ENCODE data around the gene OMG.
"Not testable (repeated sequence)": the region's sequence is repeated elsewhere in the genome, so short reads cannot be mapped to it uniquely, and the experiment has no call there.

OMG gene

DNA sequence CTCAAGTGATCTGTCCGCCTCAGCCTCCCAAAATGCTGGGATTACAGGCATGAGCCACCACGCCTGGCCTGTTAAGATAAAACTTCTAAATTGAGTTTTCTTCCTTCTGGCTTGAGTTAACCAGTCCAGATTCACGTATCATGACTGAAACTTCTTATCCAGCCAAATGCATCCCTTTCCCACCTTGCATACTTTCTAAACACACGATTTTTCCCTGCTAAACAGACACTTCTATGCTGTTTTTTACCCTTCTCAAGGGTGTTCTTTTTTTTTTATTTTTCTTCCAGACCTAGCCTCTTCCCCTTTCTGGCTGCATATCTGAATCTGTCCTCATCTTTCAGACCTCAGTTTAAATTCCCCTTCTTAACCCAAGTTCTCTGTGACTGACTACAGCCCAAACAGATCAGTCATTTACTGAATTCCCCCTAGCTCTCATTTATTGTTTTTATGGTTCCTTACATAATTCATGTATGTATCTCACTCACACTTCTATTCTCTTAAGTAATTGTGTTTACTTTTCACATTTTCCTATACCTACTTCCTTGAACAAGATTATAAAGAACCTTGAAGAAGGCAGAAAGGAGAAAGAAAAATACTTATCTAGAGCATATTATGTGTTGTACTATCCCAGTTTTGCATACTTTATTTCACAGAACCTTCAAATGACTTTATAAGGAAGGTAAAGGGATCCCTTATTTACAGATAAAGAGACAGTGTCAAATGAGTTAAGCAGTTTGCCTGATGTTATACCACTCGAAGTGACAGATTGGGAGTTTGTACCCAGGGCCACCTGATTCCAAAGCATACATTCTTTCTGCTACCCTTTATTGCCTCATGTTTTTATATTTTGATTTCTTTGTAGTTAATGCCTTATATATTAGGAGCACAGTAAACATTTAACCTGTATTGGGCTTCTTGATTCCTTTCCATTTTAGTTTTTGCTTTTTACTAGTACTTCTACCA lies 11.6 kb upstream of the OMG start:
- no peak for DNase-seq

DNA sequence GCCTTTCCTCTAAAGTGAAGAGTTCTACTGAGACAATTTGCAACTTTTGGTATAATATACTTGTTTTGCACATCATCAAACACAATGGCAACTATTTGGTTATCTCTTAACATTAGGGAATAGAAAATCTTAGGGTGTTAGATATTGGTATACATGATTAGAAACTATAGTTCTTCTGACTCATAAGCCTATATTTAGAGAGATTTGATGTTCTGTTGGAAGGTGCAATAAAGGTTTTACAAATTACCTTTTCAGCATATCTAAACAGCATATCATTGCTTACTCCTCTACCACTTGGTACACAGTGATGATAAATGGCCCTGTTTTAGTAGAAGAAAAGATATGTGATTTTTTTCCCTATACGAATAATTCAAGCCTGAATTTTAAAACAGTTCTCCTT lies 10.6 kb upstream of the OMG start:
- no peak for DNase-seq

DNA sequence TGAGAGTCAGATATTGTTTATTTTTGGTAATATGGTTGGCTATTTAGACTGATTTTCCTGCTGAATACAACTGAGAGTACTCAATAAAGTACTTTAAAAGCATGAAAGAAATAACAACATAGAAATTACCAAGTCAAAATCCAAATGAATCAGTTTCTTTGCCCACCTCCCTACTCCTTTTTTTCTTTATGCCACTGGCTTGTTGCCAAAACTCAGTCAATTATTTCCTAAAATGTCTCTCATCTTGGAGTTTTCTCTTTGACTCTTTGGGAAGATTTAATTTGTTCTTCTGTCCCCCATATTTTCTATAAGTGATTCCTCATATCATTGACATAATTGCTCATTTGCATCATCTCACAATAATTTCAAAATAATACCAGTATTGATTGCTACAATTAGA lies 2.6 kb upstream of the OMG start:
- no peak for DNase-seq

DNA sequence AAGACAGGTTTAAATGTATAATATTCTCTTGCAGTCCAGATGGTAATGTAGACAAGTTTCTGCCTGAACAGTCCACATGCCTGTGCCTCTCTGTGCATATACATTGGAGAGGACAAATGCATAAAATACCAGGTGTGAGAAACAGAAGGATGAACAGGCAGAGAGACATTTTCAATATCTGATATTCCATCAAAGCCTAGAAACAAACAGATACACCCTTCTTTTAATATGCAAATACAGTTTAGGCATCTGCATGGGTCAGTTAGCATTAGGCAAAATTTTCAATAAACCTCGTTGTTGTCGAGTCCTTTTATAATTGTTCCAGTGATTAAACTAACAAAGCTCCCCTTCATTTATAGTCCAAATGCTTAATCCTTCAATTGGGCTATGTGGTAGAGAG lies 897 bp downstream of the OMG start:
- no peak for DNase-seq

DNA sequence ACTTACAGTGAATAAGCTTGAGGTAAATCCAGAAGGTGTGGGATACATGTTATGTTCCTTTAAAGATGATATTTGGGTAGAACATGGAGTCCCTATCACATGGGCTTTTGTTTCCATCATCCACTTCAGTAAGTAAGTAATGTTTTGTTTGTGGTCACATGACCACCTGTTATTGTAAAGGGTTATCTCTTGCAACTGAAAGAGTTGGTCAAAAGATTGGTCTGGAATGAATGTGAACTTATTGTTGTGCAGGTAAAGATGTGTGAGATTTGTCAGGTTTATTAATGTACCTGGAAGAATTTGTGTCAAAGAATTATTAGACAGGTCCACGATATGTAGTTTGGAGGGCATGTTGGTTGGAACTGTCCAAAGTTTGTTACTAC lies 1.6 kb downstream of the OMG start:
- DNase-seq = no peak

DNA sequence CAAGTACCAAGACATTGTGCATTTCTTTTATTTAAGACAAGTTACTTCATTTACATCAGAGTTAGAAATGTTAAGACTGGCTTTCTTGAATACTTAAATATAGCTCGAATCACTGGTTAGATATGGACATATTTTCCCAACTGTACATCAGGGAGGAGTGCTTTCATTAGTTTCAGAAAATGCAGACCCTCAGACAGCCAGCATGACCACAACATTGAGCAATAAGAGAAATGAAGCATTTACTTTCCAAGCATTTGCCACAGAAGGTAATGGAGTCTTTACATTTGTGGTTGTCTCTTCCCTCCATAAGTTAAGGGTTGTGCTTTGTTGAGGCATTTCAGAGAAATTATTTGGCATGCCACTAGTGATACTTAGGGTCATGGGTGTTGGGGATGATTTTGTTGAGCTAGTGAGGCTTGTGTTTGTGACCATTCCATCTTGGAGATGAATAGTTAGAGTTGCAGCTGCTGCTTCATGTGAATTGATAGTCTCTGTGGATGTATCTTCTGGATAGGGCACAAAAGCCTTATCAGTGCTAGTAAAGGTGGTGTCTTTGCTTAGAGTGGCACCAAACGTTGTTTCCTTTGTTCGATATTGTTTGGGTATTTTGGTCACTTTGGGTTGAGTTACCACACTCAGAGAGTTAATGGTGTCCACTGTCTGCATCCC lies 2.1 kb downstream of the OMG start:
- no peak for DNase-seq

DNA sequence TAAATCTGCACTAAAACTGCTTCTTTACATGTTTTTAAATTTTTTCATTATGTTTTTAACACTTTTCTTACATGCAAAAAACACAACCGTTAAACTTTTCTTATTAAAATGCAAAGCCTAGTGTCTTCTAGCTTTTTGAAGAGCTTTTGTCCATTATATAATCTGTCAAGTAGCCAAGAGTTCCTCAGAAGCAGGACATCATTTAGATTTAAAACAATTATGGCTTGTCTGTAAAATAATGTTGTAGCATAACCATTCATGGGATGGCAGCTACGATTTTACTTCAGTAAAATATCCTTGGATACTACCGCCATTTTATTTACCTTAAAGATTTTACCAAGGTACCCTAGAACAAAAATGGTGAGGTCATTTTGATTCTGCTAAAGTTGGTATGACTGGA lies 2.8 kb downstream of the OMG start:
- no peak for DNase-seq

DNA sequence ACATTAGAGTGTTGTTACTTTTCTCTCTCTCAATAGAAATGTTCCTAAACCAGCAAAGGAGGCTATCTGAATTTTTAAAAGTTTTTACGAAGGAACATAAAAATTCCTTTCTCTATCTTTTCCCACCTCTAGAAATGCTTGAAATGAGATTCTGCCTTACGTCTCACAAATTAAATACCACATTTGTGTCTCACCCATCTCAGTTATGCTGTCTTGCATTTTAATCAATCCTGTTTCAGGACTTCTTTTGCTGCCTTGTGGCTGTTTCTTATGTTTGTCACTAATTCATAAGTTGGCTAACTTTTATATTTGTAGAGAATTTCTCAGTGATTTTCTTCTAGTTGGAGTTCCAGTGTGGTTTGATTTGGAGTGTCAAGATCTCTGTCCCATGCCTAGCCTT lies 3.5 kb downstream of the OMG start:
- DNase-seq = no peak

DNA sequence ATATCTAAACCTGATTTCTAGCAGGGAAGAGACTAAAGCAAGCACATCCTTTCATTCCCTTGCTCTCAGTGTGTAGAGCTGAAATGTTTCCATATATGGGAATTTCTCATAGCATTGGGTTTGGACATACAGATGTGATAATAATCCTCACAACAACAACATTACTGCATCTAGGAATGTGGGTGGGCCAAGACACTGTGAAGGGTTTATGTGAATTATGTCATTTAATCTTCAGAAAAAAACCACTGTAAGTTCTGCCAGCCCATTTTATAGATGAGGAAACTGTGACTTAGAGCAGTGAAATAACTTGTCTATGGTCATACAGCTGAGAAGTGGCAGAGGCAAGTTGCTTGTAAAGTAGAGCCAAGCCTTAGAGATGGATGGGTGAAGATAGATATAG lies 5.2 kb downstream of the OMG start:
- DNase-seq = no peak

DNA sequence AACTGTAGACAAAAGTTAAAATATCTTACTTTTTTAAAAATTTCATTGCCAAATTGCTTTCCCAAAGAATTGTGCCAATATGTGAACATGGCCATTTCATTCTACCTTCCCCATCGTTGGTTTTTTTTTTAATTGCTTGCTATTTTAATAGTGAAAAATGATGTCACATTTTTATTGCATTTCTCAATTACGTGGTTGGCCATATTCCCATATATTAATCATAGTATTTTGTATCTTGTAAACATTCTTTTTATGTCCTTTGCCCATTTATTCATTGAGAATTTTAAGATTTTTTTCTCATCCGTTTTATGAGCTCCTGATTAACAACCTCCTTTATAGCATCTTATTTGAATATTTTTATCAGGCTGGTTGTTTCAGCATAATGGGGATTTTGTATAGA lies 7.2 kb downstream of the OMG start:
- DNase-seq = no peak

DNA sequence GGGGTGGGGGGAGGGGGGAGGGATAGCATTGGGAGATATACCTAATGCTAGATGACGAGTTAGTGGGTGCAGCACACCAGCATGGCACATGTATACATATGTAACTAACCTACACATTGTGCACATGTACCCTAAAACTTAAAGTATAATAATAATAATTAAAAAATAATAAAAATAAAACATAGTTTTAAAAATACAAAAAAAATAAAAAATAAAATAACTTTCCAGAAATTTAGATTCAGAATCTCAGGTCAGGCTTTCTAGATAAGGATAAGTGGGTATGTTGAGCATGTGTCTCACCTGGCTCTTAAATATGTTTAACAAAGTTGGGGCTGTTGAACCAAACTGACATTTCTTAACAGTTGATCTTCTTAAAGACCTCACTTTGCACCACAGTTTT lies 9.1 kb downstream of the OMG start:
- DNase-seq = not testable (repeated sequence)

DNA sequence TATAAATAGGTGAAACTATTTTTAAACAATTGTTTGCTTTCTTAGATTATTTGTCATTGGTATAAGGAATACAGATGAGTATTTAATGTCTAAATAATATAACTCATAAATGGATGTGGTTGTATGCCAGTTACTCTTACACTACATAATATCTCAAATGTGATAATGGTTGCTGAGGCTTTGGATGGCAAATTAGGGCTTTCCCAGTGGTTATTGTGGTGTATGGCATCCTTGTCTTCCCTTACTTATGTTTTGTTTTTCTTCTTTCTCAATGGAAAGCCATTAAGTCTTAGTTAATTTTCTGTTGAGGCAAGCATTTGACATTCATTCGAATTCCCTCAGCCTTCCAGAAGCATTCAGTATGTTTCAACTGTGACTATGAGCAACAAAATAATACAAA lies 10.5 kb downstream of the OMG start:
- no peak for DNase-seq

DNA sequence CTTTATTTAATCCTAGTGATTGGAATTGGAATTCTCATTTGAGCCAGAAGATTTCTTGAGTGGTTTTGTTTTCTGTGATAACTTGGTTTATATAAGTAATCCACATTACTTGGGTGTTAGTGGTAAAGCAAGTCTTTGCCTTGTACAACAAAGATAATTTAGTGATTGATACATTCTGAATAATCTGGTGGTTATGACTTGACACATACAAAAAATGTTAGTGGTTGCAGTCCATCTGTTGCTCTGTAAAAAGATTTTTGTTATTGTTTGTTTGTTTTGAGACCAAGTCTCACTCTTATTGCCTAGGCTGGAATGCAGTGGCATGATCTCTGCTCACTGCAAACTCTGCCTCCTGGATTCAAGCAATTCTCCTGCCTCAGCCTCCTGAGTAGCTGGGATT lies 13.2 kb downstream of the OMG start:
- no peak for DNase-seq

DNA sequence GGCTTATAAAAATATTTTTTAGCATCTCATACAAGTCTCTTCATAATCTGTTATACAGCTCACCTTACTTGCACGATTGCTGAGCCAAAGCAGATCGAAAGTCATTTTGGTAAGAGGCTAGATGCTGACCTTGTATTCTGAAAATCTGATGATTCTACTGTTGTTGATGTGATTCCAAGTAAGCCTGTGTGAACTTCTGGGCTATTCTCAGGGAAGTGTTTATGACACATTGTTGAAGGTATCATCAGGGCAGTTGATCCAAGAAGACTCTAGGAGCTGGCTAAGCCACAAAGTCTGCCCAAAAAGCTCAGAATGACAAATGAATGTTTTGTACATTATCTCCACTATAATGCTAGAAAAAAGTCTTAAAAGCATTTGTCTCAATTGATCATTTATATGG lies 16.0 kb downstream of the OMG start:
- DNase-seq = no peak

DNA sequence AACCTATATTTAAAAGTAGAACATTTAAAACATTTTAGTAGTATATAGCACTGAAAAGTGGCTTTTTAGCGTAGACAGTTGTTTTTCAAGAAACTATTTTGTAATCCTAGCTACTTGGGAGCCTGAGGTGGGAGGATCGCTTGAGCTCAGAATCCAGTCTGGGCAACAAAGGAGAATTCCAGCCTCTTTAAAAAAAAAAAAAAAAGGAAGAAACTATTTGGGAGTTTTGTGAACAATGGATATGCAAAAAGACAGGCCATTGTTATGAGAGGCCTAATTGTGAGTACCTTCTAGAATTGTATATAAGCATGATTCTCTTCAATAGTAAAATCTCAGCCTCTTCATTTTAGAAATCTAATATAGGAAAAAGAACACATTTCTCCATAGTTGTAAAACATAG lies 17.6 kb downstream of the OMG start:
- no peak for DNase-seq

DNA sequence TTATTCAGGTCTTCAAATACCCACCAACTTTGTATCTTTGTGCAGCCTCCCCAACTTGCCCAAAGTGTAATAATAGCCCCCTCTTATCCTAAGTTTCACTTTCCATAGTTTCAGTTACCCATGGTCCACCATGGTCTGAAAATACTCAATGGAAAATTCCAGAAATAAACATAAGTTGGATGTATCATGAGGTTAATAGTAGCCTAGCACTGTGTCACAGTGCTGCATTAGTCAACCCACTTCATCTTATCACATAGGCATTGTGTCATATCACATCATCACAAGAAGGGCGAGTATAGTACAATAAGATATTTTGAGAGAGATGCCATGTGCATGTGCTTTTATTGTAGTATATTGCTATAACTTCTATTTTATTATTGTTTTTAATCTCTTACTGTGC lies 21.9 kb downstream of the OMG start:
- DNase-seq = no peak

DNA sequence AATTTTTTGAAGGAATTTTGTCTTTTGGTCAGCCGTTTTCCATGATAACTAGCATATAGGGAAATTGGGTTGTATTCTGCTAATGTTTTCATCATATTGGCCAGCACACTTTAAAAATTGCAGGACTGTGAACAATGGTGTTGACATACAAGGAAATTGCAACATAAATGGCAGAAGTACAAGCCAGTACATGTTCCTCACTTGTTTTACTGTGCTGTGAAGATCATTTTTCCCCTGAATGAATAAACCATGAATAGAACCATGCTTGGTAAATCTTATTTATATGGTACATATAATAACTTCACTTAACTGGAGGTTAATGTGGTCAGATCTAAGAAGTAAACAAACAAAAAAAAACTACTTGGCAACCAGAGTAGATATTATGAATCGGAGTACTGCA lies 22.8 kb downstream of the OMG start:
- DNase-seq = no peak

DNA sequence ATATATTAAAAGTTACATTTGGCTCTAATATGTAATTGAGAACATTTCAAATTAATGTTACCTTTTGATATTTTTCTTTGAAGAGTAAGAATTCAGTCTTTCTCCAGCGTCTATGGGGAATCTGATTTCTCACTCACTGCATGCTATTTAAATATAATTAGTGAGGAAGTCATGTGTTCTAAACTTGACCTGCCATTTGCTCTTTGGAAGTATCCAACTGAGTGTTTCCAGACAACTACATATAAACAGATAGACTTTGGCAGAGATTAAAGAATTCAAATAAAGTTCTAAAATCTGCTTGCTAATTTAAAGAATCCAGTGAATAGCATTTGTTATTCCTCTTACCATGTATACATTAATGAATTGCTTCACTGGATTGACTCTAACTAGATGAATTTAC lies 23.5 kb downstream of the OMG start:
- DNase-seq = no peak

DNA sequence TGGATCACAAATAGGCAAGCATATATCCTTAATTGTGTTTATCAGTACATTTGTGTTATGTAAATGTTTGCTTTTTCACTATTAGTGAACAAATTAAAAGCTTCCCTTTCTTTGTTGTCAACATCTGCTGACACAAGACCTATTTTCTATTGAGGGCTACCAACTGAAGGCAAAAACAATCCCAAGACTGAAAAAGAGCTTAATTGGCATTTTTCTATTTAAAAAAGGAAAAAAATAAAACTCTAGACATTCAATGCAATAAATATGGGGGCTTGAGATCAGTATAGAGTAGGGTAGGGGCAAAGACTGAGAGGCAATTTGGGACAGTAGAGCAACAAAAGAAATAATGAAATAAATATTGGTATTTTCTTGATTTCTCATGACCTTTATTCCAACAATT lies 24.2 kb downstream of the OMG start:
- no peak for DNase-seq

DNA sequence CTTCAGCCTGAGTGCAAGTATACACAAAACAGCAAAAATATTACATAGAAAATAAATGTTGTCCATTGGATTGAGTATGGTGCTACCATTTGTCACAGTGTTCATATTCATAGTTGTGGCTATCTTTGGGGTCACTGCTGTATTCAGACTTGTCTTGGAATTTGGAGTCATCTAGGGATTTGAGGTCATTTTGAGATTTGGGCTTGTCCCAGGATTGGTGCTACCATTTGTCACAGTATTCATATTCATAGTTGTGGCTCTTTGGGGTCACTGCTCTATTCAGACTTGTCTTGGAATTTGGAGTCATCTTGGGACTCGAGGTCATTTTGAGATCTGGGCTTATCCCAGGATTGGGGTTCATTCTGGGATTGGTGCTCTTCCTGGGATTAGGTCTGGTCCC lies 24.8 kb downstream of the OMG start:
- DNase-seq = no peak

DNA sequence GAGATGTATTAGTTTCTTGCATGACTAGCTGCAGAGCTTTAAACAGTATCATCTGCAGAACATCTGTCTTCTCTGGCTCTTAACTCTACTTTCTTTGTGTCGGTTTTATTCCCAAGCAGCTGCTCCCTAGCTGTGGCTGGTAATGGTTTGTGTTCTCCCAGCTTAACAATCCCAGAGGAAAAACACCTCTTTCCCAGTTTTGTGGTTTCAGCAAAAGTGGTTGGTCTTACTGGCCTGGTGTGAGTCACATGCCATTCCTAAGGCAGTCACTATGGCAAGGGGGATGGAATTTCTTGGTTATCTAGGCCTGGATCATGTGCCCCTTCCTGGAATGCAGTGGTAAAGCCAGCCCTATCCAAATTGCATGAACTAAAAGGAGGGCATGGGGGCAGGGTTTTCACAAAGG lies 27.5 kb downstream of the OMG start:
- peak; percentile 9 for DNase-seq

DNA sequence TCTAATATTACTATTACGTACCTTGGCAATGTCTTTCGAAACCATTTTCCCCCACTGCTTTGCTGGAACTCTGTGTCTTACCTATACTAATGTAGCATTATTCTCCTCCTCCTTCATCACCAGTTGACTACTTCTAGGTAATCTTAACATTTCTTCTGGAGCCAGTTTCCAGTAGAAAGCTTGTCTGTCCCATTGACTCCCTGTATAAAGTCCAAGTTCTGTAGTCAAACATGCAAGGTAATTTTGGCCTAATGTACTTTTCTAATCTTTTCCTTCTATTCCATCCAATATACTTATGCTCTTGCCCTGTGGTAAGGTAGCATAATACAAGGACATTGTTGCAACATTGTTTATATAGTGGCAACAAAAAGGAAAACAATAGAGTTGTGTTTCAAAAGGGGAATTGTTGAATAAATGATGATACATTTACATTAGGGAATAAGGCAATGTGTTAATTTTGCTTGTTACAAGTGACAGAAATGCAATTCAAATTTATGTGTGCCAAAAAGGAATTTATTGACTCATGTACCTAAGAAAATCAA lies 27.9 kb downstream of the OMG start:
- no peak for DNase-seq

DNA sequence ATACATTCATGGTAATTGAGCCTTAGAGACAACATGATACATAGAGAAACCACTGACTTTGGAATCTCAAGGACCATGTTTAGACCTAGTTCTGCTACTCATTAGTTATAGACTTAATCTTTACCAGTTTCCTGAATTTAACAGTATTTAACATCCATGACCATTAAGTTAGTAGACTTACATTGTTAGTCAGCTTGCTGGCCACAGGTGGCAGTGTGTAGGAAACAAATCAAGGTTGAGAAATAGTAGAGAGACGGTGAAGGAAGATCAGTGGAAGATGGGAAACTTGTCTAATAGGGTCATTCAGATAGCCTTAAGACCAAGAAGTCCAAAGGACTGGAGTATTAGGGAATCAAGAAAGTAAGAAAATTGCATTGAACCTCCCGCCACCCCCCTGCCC lies 31.0 kb downstream of the OMG start:
- no peak for DNase-seq

DNA sequence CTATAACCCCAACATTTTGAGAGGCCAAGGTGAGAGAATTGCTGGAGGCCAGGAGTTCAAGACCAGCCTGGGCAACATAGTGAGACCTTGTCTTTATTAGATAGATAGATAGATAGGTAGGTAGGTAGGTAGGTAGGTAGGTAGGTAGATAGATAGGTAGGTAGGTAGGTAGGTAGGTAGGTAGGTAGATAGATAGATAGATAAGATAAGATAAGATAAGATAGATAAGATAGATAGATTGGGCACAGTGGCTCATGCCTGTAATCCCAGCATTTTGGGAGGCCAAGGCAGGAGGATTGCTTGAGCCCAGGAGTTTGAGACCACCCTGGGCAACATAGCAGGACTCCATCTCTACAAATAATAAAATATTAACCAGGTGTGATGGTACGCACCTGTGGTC lies 34.1 kb downstream of the OMG start:
- not testable (repeated sequence) for DNase-seq

Measured in GOT3 (cell line).